Measurements from ENCODE around the gene PRKG1.

- no peak for TF ChIP-seq TAF1 (IDR thresholded peaks at IDR 0.05; ENCODE audit: low read depth, low read length)
- no peak for TF ChIP-seq ZNF274 (IDR thresholded peaks at IDR 0.05; ENCODE audit: borderline replicate concordance, extremely low read depth, low read length)
- TF ChIP-seq CTCF (IDR thresholded peaks at IDR 0.05; ENCODE audit: control extremely low read depth in 1 of 3, insufficient read depth in 1 of 3, low read depth in 1 of 3, low read length in 3 of 3) = no peak
- TF ChIP-seq SIX5 (IDR thresholded peaks at IDR 0.05; ENCODE audit: low read depth, low read length) = no peak
- no peak for TF ChIP-seq MAX (IDR thresholded peaks at IDR 0.05)
- no peak for TF ChIP-seq POLR2A (IDR thresholded peaks at IDR 0.05; ENCODE audit: control extremely low read depth in 1 of 2, low read depth in 2 of 2, low read length in 2 of 2)
- TF ChIP-seq EP300 (IDR thresholded peaks at IDR 0.05; ENCODE audit: borderline replicate concordance in 1 of 2, low read depth in 2 of 2, low read length in 2 of 2) = no peak
- no peak for TF ChIP-seq SIN3A (conservative IDR thresholded peaks at IDR 0.05 in 1 of 2, IDR thresholded peaks at IDR 0.05 in 1 of 2; ENCODE audit: low read depth in 1 of 2, low read length in 2 of 2)
- TF ChIP-seq RAD21 (IDR thresholded peaks at IDR 0.05 in 1 of 2, conservative IDR thresholded peaks at IDR 0.05 in 1 of 2; ENCODE audit: low read depth in 2 of 2, low read length in 2 of 2) = no peak
- no peak for TF ChIP-seq RFX5 (IDR thresholded peaks at IDR 0.05; ENCODE audit: borderline replicate concordance, low read depth, low read length)
Measured at GRCh38 chr10:52212062-52212461, 1137.8 kb downstream of the PRKG1 start.

Data from H1 (cell line).